ENCODE data around the gene FAM110A.

Gene FAM110A

GRCh38 chr20:844473-845225 lies 11.1 kb downstream of the FAM110A start:
- TF ChIP-seq MAX (IDR thresholded peaks at IDR 0.05) (no peak), YY1 (IDR thresholded peaks at IDR 0.05; ENCODE audit: low read depth) (no peak), TAF1 (IDR thresholded peaks at IDR 0.05; ENCODE audit: low read depth) (no peak), REST (IDR thresholded peaks at IDR 0.05; ENCODE audit: low read depth) (no peak), NFIC (IDR thresholded peaks at IDR 0.05) (no peak), EGR1 (IDR thresholded peaks at IDR 0.05) (no peak), ZBTB7A (IDR thresholded peaks at IDR 0.05; ENCODE audit: low read depth) (no peak), RAD21 (IDR thresholded peaks at IDR 0.05; ENCODE audit: low read depth) (no peak), FOXM1 (IDR thresholded peaks at IDR 0.05; ENCODE audit: borderline replicate concordance, low read depth) (no peak), EP300 (IDR thresholded peaks at IDR 0.05; ENCODE audit: borderline replicate concordance) (no peak), CEBPB (IDR thresholded peaks at IDR 0.05) (no peak), TCF12 (IDR thresholded peaks at IDR 0.05; ENCODE audit: low read depth) (no peak), TEAD4 (IDR thresholded peaks at IDR 0.05) (no peak), CREB1 (IDR thresholded peaks at IDR 0.05; ENCODE audit: low read depth) (no peak), USF1 (IDR thresholded peaks at IDR 0.05) (no peak)

- no peak for TF ChIP-seq YY1 (IDR thresholded peaks at IDR 0.05; ENCODE audit: low read depth)
Observed at GRCh38 chr20:845226-845868, 11.8 kb downstream of the FAM110A start.

GRCh38 chr20:845941-846893 lies 12.7 kb downstream of the FAM110A start:
- TF ChIP-seq ZBTB7A (IDR thresholded peaks at IDR 0.05; ENCODE audit: low read depth) = no peak
- no peak for TF ChIP-seq FOXM1 (IDR thresholded peaks at IDR 0.05; ENCODE audit: borderline replicate concordance, low read depth)
- no peak for TF ChIP-seq CREB1 (IDR thresholded peaks at IDR 0.05; ENCODE audit: low read depth)
- no peak for TF ChIP-seq EGR1 (IDR thresholded peaks at IDR 0.05)
- TF ChIP-seq RAD21 (IDR thresholded peaks at IDR 0.05; ENCODE audit: low read depth) = no peak
- no peak for TF ChIP-seq TEAD4 (IDR thresholded peaks at IDR 0.05)
- no peak for TF ChIP-seq TCF12 (IDR thresholded peaks at IDR 0.05; ENCODE audit: low read depth)
- TF ChIP-seq YY1 (IDR thresholded peaks at IDR 0.05; ENCODE audit: low read depth) = no peak
- TF ChIP-seq TAF1 (IDR thresholded peaks at IDR 0.05; ENCODE audit: low read depth) = no peak
- TF ChIP-seq REST (IDR thresholded peaks at IDR 0.05; ENCODE audit: low read depth) = no peak
- no peak for TF ChIP-seq EP300 (IDR thresholded peaks at IDR 0.05; ENCODE audit: borderline replicate concordance)

- TF ChIP-seq EGR1 (IDR thresholded peaks at IDR 0.05) (no peak), TCF12 (IDR thresholded peaks at IDR 0.05; ENCODE audit: low read depth) (no peak), REST (IDR thresholded peaks at IDR 0.05; ENCODE audit: low read depth) (no peak), ZBTB7A (IDR thresholded peaks at IDR 0.05; ENCODE audit: low read depth) (no peak), USF1 (IDR thresholded peaks at IDR 0.05) (no peak)
Observed at GRCh38 chr20:846894-847278, 13.4 kb downstream of the FAM110A start.
